ENCODE results near the gene DOCK10.
A peak's percentile ranks its signal among the peaks of the same experiment; 100 is the strongest.

The DOCK10 gene

DNA sequence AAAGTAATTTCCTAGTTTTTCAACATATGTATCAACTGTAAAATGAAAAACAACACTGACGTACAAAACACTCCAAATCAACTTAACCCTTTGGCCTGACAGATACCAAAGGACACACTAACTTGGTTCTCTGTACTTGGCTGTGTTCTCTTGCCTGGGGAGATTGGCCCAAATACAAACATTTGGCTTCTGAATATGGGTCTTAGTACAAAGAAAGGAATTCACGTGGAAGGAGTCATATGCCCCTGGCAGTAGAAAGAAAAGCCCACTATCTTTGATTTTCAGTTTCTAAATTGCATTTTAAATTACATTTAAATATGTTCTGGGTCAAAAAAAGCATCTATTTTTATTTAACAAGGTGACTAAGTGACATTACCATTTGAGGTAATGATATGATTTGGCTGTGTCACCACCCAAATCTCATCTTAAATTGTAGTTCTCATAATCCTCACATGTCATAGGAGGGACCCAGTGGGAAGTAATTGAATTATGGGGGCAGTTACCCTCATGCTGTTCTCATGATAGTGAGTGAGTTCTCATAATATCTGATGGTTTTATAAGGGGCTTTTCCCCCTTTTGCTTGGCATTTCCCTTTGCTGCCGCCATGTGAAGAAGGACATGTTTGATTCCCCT lies 172.6 kb downstream of the DOCK10 start:
- no peak for DNase-seq

DNA sequence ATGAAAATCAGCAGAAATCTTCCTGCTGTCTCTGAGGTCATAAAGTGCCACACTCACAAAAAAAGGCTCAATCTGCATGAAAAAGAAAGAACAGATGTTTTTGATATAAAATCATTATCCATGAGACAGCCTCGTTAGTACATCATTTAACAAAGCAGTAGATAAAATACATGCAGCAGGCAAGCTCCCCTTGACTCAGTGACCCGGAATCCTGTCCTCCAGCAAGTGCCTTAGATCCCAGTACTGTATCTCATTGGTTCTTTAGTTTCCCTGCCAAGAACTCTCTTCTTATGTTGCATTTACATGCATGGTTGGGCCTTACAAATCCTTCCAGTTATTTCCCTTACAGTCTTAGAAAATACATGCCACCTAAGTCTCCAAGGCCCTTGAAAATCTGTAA lies 177.3 kb downstream of the DOCK10 start:
- DNase-seq = no peak

DNA sequence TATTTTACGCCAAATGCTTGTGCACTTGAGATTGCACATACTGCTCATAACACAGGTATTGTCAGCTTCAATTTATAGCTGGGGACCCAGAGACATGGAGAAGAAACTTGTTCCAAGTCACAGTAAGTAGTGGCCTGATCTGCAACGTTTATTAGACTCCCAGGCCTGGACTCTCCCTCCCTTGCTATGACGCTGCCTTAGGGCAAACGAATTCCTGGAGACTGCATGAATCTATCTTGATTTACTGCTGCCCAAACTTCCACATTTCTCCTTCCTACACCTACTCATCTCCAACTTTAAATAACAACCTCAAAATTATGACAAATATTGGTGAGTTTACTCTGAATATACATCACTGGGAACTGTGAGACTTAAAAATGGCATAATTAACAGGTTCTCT lies 181.0 kb downstream of the DOCK10 start:
- DNase-seq = no peak

DNA sequence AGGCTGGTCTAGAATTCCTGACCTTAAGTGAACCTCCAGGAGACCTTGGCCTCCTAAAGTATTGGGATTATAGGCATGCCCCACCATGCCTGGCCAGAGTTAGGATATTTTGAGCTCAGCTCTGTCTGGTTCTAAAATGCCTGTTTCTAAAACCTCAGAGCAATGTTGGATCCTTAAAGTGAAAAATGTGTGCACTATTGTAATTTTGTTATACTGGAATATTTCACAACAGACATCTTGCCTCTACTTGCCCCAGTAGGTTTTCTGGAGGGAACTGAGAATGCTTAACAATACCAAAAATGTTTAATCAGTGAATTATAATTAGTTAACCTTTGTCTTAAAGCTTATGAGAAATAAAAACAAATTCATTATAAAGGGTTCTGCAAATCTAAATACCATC lies 181.5 kb downstream of the DOCK10 start:
- no peak for DNase-seq

DNA sequence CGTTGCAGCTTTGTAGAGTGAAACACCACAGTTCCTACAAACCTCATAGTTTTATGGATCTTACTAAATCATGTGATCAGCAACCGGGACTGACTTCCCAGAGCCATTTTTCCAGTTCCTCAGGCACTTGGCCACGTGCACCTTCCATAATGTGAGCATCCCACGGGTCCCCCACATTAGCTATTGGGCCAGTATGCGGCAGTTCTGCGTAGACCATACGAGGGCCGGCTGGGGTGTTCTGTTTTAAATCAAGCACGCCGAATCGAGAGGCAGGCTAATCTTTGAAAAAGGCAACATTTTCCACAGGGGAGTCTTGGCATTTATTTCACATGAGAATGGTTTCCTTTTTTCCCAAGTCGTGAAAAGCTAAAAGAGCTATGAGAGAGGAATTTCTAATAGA lies 190.5 kb downstream of the DOCK10 start:
- no peak for DNase-seq

DNA sequence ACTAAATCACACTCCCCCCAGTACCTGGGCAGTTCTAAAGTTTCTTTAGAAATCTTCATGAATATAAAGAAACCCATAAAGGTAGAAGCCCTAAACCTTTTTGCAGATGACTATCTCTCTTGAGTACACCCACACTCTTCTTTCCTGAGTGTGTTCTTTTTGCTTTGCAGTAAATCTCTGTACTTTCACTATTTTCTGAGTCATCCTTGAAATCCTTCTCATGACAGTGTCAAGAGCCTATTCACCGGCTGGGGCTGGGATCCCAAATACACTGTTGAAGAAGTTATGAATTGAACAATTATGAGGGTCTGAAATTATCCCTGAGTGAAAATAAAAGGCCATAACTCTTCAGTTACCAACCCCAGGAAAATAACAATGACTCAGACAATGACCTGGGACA lies 192.2 kb downstream of the DOCK10 start:
- no peak for DNase-seq

DNA sequence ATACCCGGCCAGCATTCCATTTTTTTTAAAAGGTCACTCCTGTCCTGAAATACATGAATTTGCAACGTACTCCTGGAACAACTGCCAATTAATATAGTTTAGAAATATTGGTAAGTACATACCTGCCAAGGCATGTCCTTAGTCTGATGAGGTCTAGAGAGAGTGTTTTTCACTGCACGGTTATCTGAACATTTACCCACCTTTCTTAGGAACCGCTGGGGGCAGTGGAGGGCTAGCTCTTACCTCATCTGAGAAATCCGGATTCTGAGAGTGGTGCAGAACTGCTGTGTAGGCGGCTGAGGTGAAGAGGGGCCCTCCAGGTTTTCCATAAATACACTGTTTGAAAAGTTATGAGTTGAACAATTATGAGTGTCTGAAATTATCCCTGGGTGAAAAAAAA lies 193.0 kb downstream of the DOCK10 start:
- no peak for DNase-seq

DNA sequence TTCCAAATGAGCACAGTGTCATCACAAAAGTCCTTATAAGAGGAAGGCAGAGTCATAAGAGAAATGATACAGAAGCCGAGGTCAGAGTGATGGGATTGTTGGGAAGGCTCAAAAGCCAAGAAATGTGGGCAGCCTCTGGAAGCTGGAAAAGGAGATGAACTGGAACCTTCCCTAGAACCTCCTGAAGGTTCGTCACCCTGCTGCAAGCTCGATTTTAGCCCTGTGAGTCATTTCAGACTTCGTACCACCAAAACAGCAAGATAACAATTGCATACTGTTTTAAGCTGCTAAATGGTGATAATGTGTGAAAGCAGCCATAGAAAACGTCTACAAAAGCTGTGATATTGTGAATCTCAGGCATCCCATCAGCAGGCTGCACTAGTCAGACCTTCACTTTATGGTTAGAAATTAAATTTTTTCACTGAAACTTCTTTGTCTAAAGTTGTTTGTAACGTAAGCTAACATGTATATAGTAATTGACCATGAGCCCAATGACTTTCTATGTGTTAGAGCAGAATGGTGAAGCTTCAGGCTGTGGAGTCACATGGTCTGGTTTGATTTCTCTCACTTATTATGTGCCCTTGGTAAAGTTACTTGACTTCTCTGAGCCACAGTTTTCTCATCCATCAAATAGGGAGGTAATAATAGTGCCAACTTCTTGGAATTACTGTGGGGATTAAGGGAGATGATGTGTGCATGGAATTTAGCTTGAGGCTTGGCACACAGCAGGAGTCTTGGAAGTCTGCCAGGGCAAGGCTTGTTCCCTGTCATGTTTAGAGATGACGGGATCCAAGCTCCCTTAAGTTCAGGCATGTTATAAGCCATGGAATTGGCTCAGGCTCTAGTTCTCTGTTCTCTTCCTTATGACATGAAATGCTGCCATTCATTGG lies 194.1 kb downstream of the DOCK10 start:
- DNase-seq = peak; percentile 14 to 65

DNA sequence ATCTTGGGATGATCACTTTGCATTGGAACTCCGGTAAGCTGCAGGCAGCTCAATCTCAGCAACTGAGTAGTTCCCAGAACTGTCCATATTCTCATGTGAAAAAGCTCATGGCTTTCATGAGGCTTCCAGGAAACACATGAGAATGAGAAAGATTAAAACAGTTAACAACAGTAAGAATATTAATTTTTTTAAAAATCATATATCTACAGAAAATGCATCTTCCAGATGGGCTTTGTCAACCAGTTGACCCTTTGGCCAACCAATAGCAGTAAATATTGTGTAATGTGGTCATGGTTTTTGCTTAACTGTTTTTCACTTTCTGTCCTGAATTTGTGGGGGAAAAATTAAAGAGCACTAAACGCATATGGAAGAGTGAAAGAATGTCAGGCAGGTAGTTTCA lies 194.9 kb downstream of the DOCK10 start:
- DNase-seq = no peak

DNA sequence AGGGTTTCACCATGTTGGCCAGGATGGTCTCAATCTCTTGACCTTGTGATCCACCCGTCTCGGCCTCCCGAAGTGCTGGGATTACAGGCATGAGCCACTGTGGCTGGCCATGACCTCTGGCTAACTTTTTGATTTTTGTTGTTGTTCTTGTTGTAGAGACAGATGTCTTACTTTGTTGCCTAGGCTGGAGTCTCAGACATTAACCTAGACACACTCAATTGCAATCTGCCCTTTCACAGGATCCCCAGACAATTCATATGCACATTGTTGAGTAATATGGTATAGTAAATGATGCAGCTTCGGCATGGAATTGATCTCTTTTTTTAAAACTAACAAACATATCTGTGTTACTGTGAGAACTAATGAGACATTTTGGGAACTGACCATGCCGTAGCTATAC lies 195.6 kb downstream of the DOCK10 start:
- DNase-seq = no peak

DNA sequence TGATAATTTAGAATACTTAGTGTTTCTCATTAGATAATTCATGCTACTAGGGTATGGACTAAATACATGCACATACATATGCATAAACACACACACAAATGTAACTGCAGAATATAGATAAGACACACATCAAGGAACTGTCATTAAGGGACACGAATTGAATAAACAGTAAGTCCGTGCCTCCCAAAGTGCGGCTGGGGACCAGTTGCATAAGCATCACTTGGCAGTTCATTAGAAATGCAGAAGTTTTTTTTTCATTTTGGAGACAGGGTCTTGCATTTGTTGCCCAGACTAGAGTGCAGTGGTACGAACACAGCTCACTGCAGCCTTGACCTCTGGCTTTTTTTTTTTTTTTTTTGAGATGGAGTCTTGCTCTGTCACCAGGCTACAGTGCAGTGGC lies 196.1 kb downstream of the DOCK10 start:
- DNase-seq = no peak

DNA sequence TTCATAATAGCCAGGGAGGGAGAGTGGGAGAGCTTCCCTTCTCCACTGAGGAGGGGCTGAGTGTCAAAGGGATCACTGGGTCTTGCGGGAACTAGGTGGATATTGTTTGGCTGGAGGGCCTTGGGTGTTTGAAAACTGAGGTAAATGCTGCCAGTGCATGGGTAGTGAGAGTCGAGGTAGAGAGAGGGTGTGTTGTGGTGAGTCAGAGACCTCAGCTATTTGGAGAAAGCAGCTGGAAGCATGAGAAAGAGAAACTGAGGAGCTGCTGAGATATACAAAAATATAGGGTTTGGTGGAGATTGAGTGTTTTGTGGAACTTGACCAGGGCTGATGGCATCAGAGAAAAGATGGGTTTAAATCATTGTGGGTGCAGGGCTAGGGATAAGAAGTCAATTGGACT lies 199.1 kb downstream of the DOCK10 start:
- no peak for DNase-seq

DNA sequence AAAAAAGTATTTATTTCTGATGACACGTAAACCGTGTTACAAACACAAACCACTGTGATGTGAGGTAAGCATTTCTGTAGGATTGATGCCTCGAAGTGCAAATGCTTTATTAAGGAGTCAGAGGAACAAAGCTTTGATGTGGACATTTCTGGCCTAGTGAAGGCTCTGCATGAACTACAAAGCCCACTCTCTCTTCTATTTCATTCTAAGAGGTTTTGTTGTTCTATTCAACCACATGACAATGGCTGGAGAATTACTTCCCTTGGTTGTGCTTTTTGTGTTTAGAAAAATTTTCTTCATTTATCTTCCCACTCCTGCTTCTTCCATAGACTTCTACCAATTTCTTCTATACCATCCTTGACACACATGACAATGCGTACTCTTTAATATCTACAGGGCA lies 200.4 kb downstream of the DOCK10 start:
- no peak for DNase-seq

DNA sequence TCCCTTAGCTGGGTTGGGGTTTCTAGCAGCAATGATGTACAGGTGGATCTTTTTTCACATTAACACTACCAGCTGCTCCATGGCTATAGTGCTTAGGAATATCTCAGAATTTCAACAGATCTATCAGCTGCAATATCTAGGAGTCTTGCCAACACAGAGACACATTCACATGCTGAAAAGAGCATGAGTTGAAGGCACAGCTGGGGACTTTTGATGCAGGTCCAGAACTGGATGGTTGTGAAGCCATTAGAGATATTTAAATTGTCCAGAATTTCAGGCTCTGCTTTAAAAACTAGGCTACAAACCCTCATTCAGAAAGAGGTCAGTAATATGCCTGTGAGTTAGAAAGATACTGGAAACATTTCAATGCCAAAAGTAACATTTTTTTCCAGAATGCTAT lies 203.9 kb downstream of the DOCK10 start:
- DNase-seq = peak in 1 of 2 experiments; percentile 47

DNA sequence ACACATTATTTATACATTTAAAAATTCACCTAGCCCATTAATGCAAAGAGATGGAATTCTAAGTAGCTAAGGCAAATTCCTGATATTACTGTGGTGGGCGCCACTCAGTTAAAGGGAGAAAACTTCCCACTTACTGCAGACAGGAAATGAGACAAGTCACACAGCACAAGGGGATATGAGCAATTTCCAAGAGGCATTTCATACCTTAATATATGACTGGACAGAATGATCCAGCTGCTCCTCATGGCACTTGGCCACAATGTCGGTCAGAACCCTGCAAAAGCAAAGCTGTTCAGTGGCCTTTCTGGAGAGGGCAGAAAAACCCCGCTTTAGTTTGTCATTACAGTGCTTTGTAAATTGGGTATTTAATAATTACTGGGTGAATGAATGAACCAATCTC lies 204.7 kb downstream of the DOCK10 start:
- DNase-seq = no peak

DNA sequence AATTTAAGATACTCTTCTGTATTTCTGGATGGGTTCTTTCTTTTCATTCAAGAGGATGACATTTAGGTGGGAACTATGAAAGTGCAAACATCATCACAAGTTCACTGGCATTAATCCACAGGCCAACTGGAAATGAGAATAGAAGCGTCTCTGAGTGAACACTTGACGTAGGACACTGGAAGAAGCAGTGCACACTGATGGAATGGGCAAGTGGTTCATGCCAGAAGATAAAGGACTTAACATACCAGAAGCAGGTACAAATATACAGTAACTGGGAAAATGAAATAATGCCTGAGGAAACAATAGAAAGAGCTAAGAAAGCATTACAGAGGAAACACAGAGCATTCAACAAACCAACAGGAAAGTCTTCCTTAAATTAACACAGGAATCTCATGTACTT lies 205.2 kb downstream of the DOCK10 start:
- DNase-seq = no peak

DNA sequence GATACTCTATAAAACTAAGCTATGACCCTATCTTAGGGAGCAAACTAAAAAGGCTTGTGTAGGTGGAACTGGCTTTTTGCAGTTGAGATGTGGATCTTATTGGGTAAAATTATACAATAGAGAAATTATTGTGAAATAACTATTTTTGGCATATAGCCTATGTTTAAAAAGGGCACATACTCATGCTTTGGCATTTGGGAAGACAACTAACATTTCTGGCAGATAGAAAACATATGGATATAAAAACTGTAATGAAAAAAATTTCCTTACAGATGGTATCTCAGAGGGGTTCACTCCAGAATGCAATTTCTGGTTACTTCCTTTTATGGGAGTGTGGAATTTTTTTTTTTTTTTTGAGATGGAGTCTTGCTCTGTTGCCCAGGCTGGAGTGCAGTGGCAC lies 206.0 kb downstream of the DOCK10 start:
- no peak for DNase-seq

DNA sequence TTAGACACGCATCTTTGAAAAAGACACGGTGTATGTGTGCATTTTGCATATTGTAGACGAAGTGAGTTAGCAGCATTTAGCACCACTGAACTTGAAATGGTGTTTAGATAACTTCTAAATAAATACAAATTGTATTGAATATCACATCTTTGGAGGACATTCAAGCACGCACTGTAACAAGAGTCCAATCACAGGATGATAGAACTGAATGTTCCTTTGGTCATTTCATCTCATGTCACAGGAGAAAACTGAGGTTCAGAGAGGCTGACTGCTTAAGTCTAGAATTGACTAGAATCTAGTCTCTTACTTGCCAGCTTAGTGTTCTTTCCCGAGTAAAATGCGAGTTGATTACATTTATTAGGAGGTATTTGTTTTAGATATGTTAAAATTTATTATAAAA lies 206.9 kb downstream of the DOCK10 start:
- no peak for DNase-seq

DNA sequence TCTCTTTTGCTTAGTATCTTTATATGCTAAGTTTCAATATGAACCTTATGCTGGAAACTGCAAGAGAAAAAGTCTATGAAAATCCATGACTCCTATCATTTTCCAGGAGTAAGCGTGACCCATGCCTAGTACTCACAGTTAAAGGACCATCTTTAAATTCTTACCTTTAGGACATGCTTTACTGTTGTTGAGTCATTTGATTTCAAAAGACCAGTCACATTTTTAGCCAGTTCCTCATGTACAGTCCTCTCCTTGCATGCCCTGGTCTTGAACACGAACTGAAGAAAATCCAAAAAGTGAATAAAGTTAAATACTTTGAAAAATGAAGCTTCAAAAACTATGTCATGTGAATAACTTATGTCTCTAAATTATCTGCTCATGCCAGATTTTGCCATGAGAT lies 208.3 kb downstream of the DOCK10 start:
- DNase-seq = no peak

DNA sequence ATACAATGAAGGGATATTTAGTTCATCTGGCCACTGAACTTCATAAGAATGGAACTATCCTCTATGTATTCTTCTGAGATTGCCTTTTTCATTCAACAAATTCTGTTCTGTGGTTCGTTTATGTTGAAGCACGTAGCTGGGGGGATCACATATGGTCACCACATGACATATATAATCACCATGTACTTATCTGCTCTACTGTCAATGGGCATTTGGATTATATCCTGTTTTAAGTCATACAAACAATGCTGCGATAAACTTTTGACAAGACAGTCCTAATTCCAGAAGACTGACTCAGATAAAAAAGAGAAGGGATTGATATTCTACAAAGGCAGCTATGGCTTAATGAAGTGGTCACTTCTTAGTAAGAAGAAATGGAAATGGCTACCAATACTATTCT lies 210.1 kb downstream of the DOCK10 start:
- no peak for DNase-seq

DNA sequence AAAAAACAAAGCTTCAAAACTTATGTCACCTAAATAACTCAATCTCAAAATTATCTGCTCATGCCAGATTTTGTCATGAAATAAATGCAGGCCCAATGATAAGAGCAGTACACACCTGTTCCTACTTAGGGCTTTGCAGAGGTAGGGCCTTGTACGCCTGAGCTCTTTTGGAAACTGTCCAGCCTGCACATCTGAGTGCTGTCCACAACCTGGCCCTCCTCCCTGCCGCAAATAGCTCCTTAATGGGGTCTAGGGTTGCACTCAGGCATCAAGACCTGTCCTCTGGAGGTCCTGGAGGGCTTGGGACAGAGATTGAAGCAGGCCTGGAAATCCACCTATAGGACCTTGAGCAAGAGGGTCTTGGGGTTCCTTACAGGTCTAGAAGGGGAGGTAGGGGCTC lies 210.7 kb downstream of the DOCK10 start:
- no peak for DNase-seq

DNA sequence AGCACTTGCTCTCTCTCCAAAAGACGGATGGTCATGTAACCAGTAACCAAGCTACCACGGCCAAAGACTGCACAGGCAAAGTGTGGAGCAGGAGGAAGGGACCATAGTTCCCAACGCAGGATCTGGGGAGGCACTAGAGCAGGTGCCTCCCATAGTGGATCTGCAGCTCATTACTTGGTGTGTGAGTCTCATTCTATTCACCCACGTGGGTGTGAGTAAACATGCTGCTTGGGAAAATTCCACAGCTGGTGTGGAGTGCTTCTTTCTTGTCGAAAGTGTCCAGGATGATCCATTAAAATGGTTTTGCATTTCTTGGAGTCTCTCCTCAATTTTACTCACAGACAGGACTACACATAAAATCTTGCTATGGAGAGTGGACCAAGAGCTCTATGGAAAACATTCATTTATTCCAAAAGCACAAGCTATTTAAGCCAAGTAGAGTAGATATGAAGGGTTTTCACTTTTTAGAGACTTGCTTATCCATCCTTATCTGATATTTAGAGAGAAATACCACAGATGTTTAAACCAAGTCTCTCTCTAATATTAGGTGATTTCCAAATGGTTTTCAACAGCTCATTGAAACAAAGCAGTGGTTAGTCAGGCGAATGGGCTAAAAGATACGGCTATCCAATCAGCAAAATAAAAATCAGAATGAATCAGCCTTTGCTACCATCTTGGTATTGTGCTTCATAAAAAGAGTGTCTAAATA lies 221.8 kb downstream of the DOCK10 start:
- no peak for DNase-seq

DNA sequence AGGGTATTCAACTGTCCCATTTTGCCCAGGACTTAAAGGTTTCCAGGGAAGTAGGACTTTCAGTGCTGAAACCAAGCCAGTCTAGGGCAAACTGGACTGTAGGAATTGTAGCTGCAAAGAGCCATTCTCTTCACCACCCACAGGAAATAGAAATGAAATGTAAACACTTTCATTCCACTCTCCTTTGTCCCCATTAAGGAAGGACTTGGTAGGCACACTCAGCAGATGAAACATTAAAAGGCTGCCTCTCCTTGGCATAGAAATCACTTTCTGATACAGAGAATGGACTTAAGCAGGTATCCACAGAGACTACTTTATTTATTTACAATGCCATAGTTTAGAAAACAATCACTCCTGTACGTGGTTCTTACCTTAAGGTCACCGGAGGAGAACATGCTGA lies 223.2 kb downstream of the DOCK10 start:
- DNase-seq = peak in 1 of 2 experiments; percentile 26

DNA sequence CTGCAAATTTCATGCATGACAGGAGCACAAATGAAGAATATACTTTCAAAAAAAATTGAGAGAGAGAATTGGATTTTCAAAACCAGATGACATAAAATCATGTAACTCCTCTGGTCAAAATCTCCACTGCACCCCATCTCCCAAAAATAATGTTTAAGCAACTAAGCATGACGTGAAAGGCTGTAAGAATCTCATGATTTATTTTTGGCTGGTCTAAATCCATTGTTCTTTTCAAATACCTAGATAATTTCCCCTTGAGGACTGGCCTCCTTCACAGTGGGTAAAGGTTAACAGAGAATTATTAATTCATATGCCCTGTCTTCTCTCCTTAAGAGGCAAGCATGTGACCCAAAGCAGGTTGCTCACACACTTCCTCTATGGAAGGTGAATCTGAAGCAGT lies 224.6 kb downstream of the DOCK10 start:
- no peak for DNase-seq
